ENCODE data around the gene BMP6. TPM values are rescaled to one million over a fixed set of nuclear protein-coding genes. Genes with fewer than 3 reads are reported as not detected.

BMP6 gene
- total and polyA plus RNA-seq, 5 donors, result 2.3 to 4.7 (median 3.0) TPM

DNA sequence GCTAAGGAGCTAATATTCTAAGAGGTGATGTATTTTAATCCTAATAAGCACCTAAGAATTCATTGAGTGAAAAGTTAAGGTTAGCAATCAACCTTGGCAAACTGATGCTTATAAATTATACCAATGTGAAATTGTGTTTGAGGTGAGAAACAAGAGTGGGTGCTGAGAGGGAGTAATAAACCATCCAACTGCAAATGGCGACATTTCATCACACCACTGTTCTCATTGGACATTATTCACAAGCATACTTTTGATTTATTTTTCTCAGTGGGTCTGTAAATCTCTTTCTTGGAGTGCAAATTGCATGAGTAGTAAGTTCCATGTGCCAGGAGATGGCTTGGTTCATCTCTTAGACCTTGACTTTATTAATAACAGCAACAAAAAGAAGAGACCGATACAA, 71.5 kb downstream of the BMP6 start:
- no peak for ATAC-seq
- WGBS, result 98% methylated on average over 2 of the region's 2 CpGs
- Histone ChIP-seq H3K9me3 (ENCODE audit: control insufficient read depth, low read length) (no peaks in the 10 kb centered on the region), H3K27me3 (ENCODE audit: control insufficient read depth, insufficient read depth) (no peaks in the 10 kb centered on the region), H3K27ac (ENCODE audit: low read length) (no peak overlapping the region), H3K4me3 (ENCODE audit: low read length) (no peak overlapping the region), H3K4me1 (ENCODE audit: control insufficient read depth, insufficient read depth, low read length) (no peaks in the 10 kb centered on the region)
- intact Hi-C loops (cut with DNase I), result no loop called here
- DNase-seq, result no peak

DNA sequence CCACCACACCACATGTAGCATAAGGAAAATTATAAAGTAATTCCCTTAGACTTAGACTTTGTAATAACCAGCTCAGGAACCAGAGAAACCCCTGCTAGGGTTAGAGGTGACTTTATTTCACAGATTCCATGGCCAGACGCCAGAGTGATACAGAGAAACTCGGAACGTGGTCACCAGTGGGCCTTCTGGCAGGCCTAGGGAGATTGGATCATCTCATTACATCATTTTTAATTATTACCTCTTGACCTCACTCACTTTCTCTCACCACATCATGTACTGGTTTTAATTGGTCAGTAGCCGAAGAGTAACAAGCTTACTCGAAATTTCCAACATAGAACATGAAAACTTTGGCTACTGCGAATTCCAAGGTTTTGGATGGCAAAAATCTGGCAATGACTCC, 72.9 kb downstream of the BMP6 start:
- H3K27ac ChIP-seq (ENCODE audit: low read length), result no peak overlapping the region
- no peak overlapping the region for H3K4me3 ChIP-seq (ENCODE audit: low read length)
- 70% methylated on average over 6 of the region's 6 CpGs for WGBS
- intact Hi-C loops (cut with DNase I), result no loop called here
- no peak for ATAC-seq
- no peak for DNase-seq
- H3K4me1 ChIP-seq (ENCODE audit: control insufficient read depth, insufficient read depth, low read length), result no peaks in the 10 kb centered on the region
- no peaks in the 10 kb centered on the region for H3K27me3 ChIP-seq (ENCODE audit: control insufficient read depth, insufficient read depth)
- H3K9me3 ChIP-seq (ENCODE audit: control insufficient read depth, low read length), result no peaks in the 10 kb centered on the region

DNA sequence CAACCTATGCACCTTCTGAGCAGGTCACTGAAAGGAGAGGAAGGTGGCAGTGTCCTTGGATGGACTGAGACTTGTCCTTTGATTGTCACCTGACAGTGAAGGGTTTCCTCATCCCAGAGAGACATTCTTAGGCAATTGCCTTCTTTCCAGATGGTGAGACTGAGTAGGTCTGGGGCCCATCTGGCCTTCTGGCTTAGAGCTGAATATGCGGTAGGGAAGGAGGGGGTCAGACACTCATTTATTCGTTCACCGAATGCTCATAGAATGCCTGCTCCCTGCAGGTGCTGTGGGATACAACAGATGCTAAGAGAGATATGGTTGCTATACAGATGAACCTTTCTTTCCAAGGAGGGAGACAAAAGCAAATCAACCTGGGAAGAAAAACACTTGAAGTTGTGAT, 76.8 kb downstream of the BMP6 start:
- WGBS, result 95% methylated on average over 3 of the region's 3 CpGs
- ATAC-seq (no peak), DNase-seq (no peak)
- intact Hi-C loops (cut with DNase I), result no loop called here
- Histone ChIP-seq H3K9me3 (ENCODE audit: control insufficient read depth, low read length) (no peaks in the 10 kb centered on the region), H3K27ac (ENCODE audit: low read length) (no peak overlapping the region), H3K4me3 (ENCODE audit: low read length) (no peak overlapping the region), H3K4me1 (ENCODE audit: control insufficient read depth, insufficient read depth, low read length) (peaks cover 4% of the 10 kb centered on the region), H3K27me3 (ENCODE audit: control insufficient read depth, insufficient read depth) (no peaks in the 10 kb centered on the region)

DNA sequence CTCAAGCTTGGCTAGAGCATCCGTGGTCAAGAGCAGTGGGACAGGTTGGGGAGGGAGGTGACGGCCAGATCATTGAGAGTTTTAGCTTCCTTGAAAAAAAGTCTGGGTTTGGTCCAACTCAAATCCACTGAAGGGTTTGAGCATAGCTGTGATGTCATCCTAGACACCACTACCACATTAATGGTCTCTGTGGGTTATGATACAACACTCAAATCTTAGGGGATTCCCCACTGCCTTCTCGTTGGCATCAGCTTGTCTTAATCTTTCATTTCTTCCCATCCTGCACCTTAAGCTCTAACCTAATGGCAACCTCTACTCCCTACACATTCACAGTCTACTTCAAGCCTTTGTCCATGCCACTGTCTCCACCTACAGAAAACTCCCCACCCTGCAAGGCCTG, 77.3 kb downstream of the BMP6 start:
- no peaks in the 10 kb centered on the region for H3K9me3 ChIP-seq (ENCODE audit: control insufficient read depth, low read length)
- H3K4me1 ChIP-seq (ENCODE audit: control insufficient read depth, insufficient read depth, low read length), result peaks cover 4% of the 10 kb centered on the region
- intact Hi-C loops (cut with DNase I), result no loop called here
- DNase-seq (no peak), ATAC-seq (no peak)
- H3K4me3 ChIP-seq (ENCODE audit: low read length), result no peak overlapping the region
- H3K27ac ChIP-seq (ENCODE audit: low read length), result no peak overlapping the region
- WGBS, result 93% methylated on average over 3 of the region's 3 CpGs
- H3K27me3 ChIP-seq (ENCODE audit: control insufficient read depth, insufficient read depth), result no peaks in the 10 kb centered on the region

DNA sequence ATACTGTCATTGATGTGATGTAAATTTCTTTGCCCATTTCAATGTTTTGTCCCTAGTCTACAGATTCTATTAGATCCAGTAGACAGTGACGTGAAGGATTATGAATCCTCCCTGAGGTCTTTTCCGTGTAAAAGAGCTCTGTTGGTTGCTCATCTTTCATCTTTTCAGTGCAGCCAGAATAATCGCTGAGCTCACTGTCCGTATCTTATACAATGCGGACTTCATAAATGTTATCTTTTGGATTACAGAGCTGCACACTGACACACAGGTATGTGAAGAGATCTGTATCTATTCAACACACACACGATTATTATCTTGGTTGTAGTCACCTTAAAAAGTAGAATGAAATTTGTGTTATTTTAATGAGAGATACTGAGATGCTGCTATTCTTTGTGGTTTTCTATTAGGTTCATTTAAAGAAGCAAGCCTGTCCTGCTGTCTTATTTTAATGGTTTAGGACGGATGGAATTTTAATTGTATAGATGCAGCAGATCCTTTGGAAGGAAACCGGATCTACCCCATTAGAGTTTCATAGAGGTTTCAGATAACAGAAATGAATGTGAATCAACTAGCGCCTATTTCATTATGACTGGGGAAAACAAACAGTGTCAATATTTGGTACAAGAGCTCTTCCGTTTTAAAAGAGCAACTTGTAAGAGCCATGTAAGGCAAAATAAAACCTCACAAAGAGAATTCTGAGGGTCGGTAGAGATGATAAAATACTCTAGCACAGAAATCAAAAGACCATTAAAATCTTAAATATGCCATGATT, 79.4 kb downstream of the BMP6 start:
- H3K4me1 ChIP-seq (ENCODE audit: control insufficient read depth, insufficient read depth, low read length), result peaks cover 4% of the 10 kb centered on the region
- 50% methylated on average over 11 of the region's 11 CpGs for WGBS
- H3K9me3 ChIP-seq (ENCODE audit: control insufficient read depth, low read length), result no peaks in the 10 kb centered on the region
- no peak overlapping the region for H3K4me3 ChIP-seq (ENCODE audit: low read length)
- ATAC-seq, result no peak
- no peaks in the 10 kb centered on the region for H3K27me3 ChIP-seq (ENCODE audit: control insufficient read depth, insufficient read depth)
- H3K27ac ChIP-seq (ENCODE audit: low read length), result no peak overlapping the region
- intact Hi-C loops (cut with DNase I), result no loop called here
- no peak for DNase-seq

DNA sequence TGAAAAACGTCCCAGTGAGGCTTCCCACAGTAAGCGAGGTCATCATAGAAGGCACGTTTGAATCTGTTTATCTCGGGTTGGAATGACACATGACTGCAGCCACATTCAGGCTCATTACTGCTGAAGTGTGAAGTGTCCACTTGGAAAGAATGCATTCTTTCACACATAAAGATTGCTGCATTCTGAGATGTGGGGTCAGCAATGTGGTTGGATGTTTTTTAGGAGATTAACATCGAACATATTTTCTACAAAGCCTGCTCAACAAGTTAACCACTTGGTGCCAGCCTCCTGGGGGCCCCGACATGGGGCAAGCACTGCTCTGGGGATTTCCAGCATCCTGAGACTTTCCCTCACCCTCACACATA, 79.9 kb downstream of the BMP6 start:
- no peaks in the 10 kb centered on the region for H3K27me3 ChIP-seq (ENCODE audit: control insufficient read depth, insufficient read depth)
- H3K4me3 ChIP-seq (ENCODE audit: low read length), result no peak overlapping the region
- no peaks in the 10 kb centered on the region for H3K9me3 ChIP-seq (ENCODE audit: control insufficient read depth, low read length)
- peak in 1 of 2 donors; percentile 48 for ATAC-seq
- DNase-seq, result no peak
- peaks cover 4% of the 10 kb centered on the region for H3K4me1 ChIP-seq (ENCODE audit: control insufficient read depth, insufficient read depth, low read length)
- intact Hi-C loops (cut with DNase I), result no loop called here
- no peak overlapping the region for H3K27ac ChIP-seq (ENCODE audit: low read length)
- 19% methylated on average over 6 of the region's 6 CpGs for WGBS

DNA sequence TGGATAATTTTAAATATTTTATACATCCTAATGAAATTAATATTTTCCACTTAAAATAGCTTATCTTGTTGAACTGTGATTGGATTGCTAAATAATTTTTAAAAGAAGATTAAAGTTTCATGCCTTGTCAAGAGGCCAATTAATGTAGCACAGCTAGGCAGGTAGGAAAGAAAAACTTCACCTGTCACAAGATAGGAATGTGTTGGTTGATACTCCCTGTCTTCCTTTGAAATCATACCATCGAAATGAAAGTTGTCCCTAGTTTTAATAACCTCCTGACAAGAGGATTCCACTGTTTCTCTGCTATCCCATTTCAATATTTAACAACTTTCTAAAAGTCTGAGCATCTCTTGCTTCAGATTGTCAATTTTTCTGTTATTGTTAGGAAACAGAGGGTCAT, 80.8 kb downstream of the BMP6 start:
- no peak overlapping the region for H3K27ac ChIP-seq (ENCODE audit: low read length)
- H3K4me3 ChIP-seq (ENCODE audit: low read length), result no peak overlapping the region
- H3K27me3 ChIP-seq (ENCODE audit: control insufficient read depth, insufficient read depth), result no peaks in the 10 kb centered on the region
- intact Hi-C loops (cut with DNase I), result no loop called here
- H3K9me3 ChIP-seq (ENCODE audit: control insufficient read depth, low read length), result no peaks in the 10 kb centered on the region
- no peak for ATAC-seq
- peaks cover 4% of the 10 kb centered on the region for H3K4me1 ChIP-seq (ENCODE audit: control insufficient read depth, insufficient read depth, low read length)
- DNase-seq, result no peak
- 63% methylated on average over 1 of the region's 1 CpG for WGBS

DNA sequence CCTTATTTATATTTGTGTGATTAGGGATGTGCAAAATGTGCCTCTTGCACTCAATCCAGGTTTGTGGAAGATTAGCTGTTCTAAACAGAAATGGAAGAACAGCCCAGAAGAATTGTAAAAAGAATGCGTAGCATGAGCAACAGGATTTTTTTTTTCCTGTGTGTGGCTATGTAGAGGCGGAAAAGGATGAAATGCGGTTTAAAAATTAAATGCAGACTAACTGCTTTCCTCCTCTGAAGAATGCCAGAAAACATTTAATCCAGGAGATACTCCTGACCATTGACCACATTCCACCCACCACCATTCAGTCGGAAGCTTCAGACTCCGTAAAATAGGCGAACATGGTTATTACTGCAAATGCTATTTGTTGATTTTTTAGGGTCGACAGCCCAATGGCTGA, 83.4 kb downstream of the BMP6 start:
- 91% methylated on average over 7 of the region's 7 CpGs for WGBS
- intact Hi-C loops (cut with DNase I), result no loop called here
- Histone ChIP-seq H3K4me3 (ENCODE audit: low read length) (no peak overlapping the region), H3K9me3 (ENCODE audit: control insufficient read depth, low read length) (no peaks in the 10 kb centered on the region), H3K27me3 (ENCODE audit: control insufficient read depth, insufficient read depth) (no peaks in the 10 kb centered on the region), H3K27ac (ENCODE audit: low read length) (no peak overlapping the region), H3K4me1 (ENCODE audit: control insufficient read depth, insufficient read depth, low read length) (peaks cover 4% of the 10 kb centered on the region)
- no peak for DNase-seq
- ATAC-seq, result no peak

DNA sequence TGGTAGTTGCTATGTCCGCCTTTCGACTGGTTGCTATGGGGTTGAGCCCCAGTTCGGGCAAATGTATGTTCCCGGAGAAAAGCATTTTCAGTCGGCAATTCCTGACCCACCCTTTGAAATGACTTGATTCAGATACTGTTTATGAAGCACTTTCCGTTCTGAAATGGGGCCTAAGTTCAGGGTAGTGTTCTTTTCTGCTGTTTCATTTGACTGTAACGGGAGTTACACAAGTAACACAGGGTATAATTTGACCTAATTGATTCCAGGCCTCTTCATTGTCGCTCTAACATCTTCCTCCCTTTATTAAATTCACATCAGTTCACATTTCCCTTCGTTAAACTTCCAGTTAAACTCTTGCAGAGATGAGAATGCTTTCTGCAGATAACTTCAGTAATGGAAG, 85.5 kb downstream of the BMP6 start:
- DNase-seq (no peak), ATAC-seq (no peak)
- H3K4me1 ChIP-seq (ENCODE audit: control insufficient read depth, insufficient read depth, low read length), result no peaks in the 10 kb centered on the region
- H3K4me3 ChIP-seq (ENCODE audit: low read length), result no peak overlapping the region
- H3K27me3 ChIP-seq (ENCODE audit: control insufficient read depth, insufficient read depth), result no peaks in the 10 kb centered on the region
- no peak overlapping the region for H3K27ac ChIP-seq (ENCODE audit: low read length)
- no peaks in the 10 kb centered on the region for H3K9me3 ChIP-seq (ENCODE audit: control insufficient read depth, low read length)
- WGBS, result 86% methylated on average over 9 of the region's 9 CpGs
- intact Hi-C loops (cut with DNase I), result no loop called here

DNA sequence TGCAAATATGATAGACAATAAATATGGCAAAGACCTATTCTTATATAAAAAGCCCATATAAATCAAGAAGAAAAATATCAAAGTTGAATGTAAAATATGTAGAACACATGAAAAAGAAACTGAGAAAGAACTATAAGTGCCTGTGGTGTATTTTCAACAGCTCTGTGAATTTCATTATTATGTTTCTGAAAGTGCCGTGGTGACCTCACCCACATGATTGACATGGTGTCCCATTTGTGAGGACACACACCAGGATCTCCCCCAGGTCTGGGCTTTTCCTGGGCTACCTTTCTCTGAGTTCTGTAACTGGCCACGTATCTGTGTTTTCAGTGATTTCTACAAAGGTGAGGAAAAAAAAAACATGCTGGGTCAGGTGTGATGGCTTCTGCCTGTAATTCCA, 86.7 kb downstream of the BMP6 start:
- WGBS, result 66% methylated on average over 2 of the region's 2 CpGs
- intact Hi-C loops (cut with DNase I), result no loop called here
- Histone ChIP-seq H3K4me1 (ENCODE audit: control insufficient read depth, insufficient read depth, low read length) (no peaks in the 10 kb centered on the region), H3K27me3 (ENCODE audit: control insufficient read depth, insufficient read depth) (no peaks in the 10 kb centered on the region), H3K4me3 (ENCODE audit: low read length) (no peak overlapping the region), H3K27ac (ENCODE audit: low read length) (no peak overlapping the region), H3K9me3 (ENCODE audit: control insufficient read depth, low read length) (no peaks in the 10 kb centered on the region)
- no peak for DNase-seq
- no peak for ATAC-seq

DNA sequence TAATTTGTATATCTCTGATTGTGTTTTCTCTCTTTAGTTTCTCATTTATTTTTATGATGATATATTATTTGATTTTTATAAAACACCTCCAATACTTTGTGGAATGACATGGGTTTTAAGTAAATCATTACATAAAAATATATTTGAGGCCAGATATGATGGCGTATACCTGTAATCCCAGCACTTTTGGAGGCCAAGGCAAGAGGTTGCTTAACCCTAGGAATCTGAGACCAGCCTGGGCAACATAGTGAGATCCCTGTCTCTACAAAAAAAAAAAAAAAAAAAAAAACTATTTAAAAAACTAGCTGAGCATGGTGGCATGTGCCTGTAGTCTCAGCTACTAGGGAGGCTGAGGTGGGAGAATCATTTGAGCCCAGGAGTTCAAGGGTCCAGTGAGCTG, 87.3 kb downstream of the BMP6 start:
- intact Hi-C loops (cut with DNase I), result no loop called here
- no peak overlapping the region for H3K4me3 ChIP-seq (ENCODE audit: low read length)
- DNase-seq, result no peak
- no peak overlapping the region for H3K27ac ChIP-seq (ENCODE audit: low read length)
- ATAC-seq, result no peak
- 92% methylated on average over 1 of the region's 1 CpG for WGBS
- no peaks in the 10 kb centered on the region for H3K9me3 ChIP-seq (ENCODE audit: control insufficient read depth, low read length)
- no peaks in the 10 kb centered on the region for H3K4me1 ChIP-seq (ENCODE audit: control insufficient read depth, insufficient read depth, low read length)
- H3K27me3 ChIP-seq (ENCODE audit: control insufficient read depth, insufficient read depth), result no peaks in the 10 kb centered on the region

DNA sequence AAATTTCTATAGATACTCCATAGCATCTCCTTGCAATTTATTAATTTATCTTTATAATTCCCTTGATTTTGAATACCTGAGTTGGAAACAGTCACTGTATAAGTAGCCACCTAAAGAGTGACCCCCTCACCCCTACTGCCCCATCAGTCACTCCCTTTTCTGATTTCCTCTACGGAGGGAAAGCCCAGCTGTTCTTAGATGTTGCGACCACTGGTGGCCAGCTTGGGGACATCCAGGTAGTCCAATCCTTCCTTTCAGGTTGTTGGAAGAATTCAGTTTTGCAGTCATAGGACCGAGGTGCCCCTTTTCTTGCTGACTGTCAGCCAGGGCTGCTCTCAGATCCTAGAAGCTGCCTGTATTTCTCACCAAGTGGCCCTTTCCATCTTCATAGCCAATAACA, 87.8 kb downstream of the BMP6 start:
- H3K4me1 ChIP-seq (ENCODE audit: control insufficient read depth, insufficient read depth, low read length), result no peaks in the 10 kb centered on the region
- no peak for ATAC-seq
- DNase-seq, result no peak

More for the DNA sequence above, 87.8 kb downstream of the BMP6 start:
- intact Hi-C loops (cut with DNase I), result no loop called here
- Histone ChIP-seq H3K9me3 (ENCODE audit: control insufficient read depth, low read length) (no peaks in the 10 kb centered on the region), H3K27ac (ENCODE audit: low read length) (no peak overlapping the region), H3K27me3 (ENCODE audit: control insufficient read depth, insufficient read depth) (no peaks in the 10 kb centered on the region), H3K4me3 (ENCODE audit: low read length) (no peak overlapping the region)
- 89% methylated on average over 3 of the region's 3 CpGs for WGBS
